Trophoblast cell (in vitro differentiated cells and primary cell): ENCODE results near the gene GRID1.

Experiments used
- DNase-seq, 2 donors: peaks; one replicate each; pipeline ENCODE4 v3.0.0-alpha.2; 2016
- H2AFZ ChIP-seq: 2 replicates; pipeline ENCODE4 v1.6.1; 2013; ENCODE audit warnings: low read length, moderate library complexity, mild to moderate bottlenecking; ENCODE audit not compliant: insufficient read depth, poor library complexity
- H2AK5ac ChIP-seq: 2 replicates; pipeline ENCODE4 v1.6.1; 2013; ENCODE audit warnings: mild to moderate bottlenecking, low read length
- H2BK120ac ChIP-seq: 2 replicates; pipeline ENCODE4 v1.6.1; 2013; ENCODE audit warnings: low read length, mild to moderate bottlenecking, moderate library complexity; ENCODE audit not compliant: insufficient read depth, poor library complexity
- H2BK12ac ChIP-seq: 2 replicates; pipeline ENCODE4 v1.6.1; 2013; ENCODE audit warnings: mild to moderate bottlenecking, low read length, moderate library complexity
- H2BK5ac ChIP-seq: 2 replicates; pipeline ENCODE4 v1.6.1; 2013; ENCODE audit warnings: low read length, low read depth, moderate library complexity, mild to moderate bottlenecking; ENCODE audit not compliant: poor library complexity
- H3K14ac ChIP-seq: 2 replicates; pipeline ENCODE4 v1.6.1; 2013; ENCODE audit warnings: mild to moderate bottlenecking, low read length
- H3K18ac ChIP-seq: 2 replicates; pipeline ENCODE4 v1.6.1; 2013; ENCODE audit warnings: mild to moderate bottlenecking, low read length
- H3K23ac ChIP-seq: 2 replicates; pipeline ENCODE4 v1.6.1; 2013; ENCODE audit warnings: low read length
- H3K27ac ChIP-seq: 2 replicates; pipeline ENCODE4 v1.5.1; 2013; ENCODE audit warnings: low read depth, mild to moderate bottlenecking, inconsistent platforms, low read length, moderate library complexity
- H3K27me3 ChIP-seq: 2 replicates; pipeline ENCODE4 v1.6.1; 2013; ENCODE audit warnings: inconsistent platforms, mild to moderate bottlenecking, low read length, moderate library complexity; ENCODE audit not compliant: insufficient read depth
- H3K36me3 ChIP-seq, 2 experiments: 1 replicate in 1 of 2; 2 replicates in 1 of 2; pipeline ENCODE4 v1.6.1; 2013; ENCODE audit warnings: low read length in 2 of 2, mild to moderate bottlenecking in 2 of 2, moderate library complexity in 1 of 2; ENCODE audit not compliant: insufficient read depth in 2 of 2, control insufficient read depth in 1 of 2
- H3K4ac ChIP-seq: 2 replicates; pipeline ENCODE4 v1.6.1; 2013; ENCODE audit warnings: low read depth, mild to moderate bottlenecking, low read length, moderate library complexity
- H3K4me1 ChIP-seq, 2 experiments: 1 replicate in 1 of 2; 2 replicates in 1 of 2; pipeline ENCODE4 v1.6.1; 2013; ENCODE audit warnings: low read length in 2 of 2, mild to moderate bottlenecking in 2 of 2, moderate library complexity in 1 of 2; ENCODE audit not compliant: insufficient read depth in 2 of 2, control insufficient read depth in 1 of 2
- H3K4me2 ChIP-seq: 2 replicates; pipeline ENCODE4 v1.6.1; 2013; ENCODE audit warnings: inconsistent platforms, mild to moderate bottlenecking, low read length, moderate library complexity
- H3K4me3 ChIP-seq: 2 replicates; pipeline ENCODE4 v1.5.1; 2013; ENCODE audit warnings: mild to moderate bottlenecking, low read depth, low read length, inconsistent platforms
- H3K79me1 ChIP-seq: one replicate; pipeline ENCODE4 v1.6.1; 2013; ENCODE audit warnings: low read length
- H3K79me2 ChIP-seq: 2 replicates; pipeline ENCODE4 v1.6.1; 2013; ENCODE audit warnings: low read length, mild to moderate bottlenecking; ENCODE audit not compliant: control insufficient read depth, insufficient read depth, poor library complexity
- H3K9ac ChIP-seq: 2 replicates; pipeline ENCODE4 v1.6.1; 2013; ENCODE audit warnings: mild to moderate bottlenecking, low read length
- H3K9me3 ChIP-seq: 2 replicates; pipeline ENCODE4 v1.6.1; 2013; ENCODE audit warnings: low read depth, mild to moderate bottlenecking, control low read depth, inconsistent platforms, low read length; ENCODE audit not compliant: insufficient read depth
- H4K12ac ChIP-seq: 2 replicates; pipeline ENCODE4 v1.6.1; 2013; ENCODE audit warnings: low read depth, mild to moderate bottlenecking, low read length, moderate library complexity
- H4K8ac ChIP-seq: 2 replicates; pipeline ENCODE4 v1.6.1; 2013; ENCODE audit warnings: low read depth, mild to moderate bottlenecking, low read length, moderate library complexity
- H4K91ac ChIP-seq: one replicate; pipeline ENCODE4 v1.6.1; 2013; ENCODE audit warnings: low read depth, mild to moderate bottlenecking, low read length, moderate library complexity
- WGBS: extraction: QIAGEN DNeasy Blood & Tissue Kit; methylation state at CpG from one replicate; pipeline ENCODE4 v1.1.7; 2013; ENCODE audit warnings: missing lambda C conversion rate; ENCODE audit not compliant: insufficient read length, insufficient coverage; ENCODE audit errors: extremely low coverage; 5-methylcytosine and 5-hydroxymethylcytosine counted together

GRID1 gene

DNA sequence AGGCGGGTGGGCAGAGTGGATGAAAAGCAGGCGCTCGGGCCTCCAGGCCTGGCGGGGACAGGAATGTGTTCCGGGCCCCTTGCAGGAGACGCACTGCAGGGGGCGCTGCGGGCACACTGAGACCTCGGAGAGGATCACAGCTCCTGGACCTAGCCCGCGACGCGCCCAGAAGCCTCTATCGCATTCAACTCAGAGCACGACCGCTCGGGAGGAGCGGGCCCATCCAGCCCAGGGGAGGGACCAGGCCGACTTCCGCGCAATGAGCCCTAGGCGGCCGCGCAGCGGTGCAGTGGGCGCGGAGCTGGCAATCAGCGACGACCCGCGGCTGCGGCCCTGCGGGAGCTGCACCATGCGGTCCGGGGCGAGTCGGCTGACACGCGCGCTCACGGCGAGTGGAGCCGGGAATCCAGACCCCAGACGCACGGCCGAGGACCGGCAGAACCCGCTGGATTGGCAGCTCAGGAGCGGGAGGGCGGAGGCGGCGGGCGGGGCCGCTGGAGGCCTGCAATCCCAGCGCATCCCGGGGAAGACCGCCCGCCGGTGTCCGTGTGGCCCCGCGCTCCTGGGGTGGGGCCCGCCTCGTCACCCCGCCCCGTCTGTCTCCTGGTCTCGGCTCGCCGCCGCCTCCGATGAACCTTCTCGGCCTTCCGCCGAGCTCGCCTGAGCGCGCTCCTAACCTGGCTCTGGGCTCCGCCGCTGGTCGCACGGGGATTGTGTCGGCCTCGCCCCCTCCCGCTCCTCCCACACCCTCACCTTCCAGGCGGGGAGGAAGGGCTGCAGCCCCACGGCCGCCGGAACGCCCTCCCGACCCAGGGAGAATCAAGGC lies 33.5 kb upstream of the GRID1 start:
- peak overlapping the region; percentile 0 for H2BK12ac ChIP-seq
- no CpG with 5 or more reads among the region's 90 CpGs for WGBS

DNA sequence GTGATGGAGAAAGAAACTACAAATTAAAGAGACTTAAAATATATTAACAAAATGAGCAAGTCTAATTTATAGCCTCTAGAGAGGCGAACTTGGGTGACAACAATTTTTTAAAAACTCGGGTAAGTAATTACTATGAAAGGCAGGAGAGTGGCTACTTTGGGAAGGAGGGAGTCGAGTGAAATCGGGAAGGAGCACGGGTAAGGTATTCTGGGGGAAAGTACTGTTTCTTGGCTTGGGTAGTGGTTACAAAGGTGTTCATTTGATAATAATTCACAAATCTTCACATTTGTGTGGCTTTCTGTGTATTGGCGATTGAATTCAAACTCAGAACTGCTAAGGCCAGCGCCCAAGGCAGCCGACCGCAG lies 32.9 kb upstream of the GRID1 start:
- Histone ChIP-seq H3K9me3 (peaks cover 2% of the 10 kb centered on the region), H4K12ac (no peak overlapping the region), H3K79me1 (peaks cover 6% of the 10 kb centered on the region), H3K36me3 (no peaks in the 10 kb centered on the region), H2AK5ac (no peak overlapping the region), H3K79me2 (peaks cover 5% of the 10 kb centered on the region), H3K18ac (no peak overlapping the region), H3K27me3 (peaks cover 28% of the 10 kb centered on the region), H2BK120ac (no peak overlapping the region), H3K14ac (no peak overlapping the region), H3K9ac (no peak overlapping the region), H3K4ac (no peak overlapping the region), H2BK12ac (no peak overlapping the region), H3K4me3 (no peak overlapping the region), H3K4me1 (peaks cover 6 to 8% of the 10 kb centered on the region in 2 experiments), H2AFZ (no peak overlapping the region), H2BK5ac (no peak overlapping the region), H4K91ac (no peak overlapping the region), H3K23ac (no peak overlapping the region), H4K8ac (no peak overlapping the region), H3K27ac (no peak overlapping the region), H3K4me2 (peak overlapping the region; percentile 94)
- WGBS, result no CpG with 5 or more reads among the region's 9 CpGs
- no peak for DNase-seq

More for the DNA sequence above, 33.5 kb upstream of the GRID1 start:
- Histone ChIP-seq H3K4ac (no peak overlapping the region), H3K18ac (peak overlapping the region; percentile 24), H3K4me3 (peak overlapping the region; percentile 80), H3K4me2 (peak overlapping the region; percentile 94), H3K4me1 (peaks cover 6 to 8% of the 10 kb centered on the region in 2 experiments), H2BK5ac (no peak overlapping the region), H2AFZ (peak overlapping the region; percentile 88), H4K91ac (peak overlapping the region; percentile 20), H4K12ac (peak overlapping the region; percentile 11), H4K8ac (peak overlapping the region; percentile 80), H3K23ac (no peak overlapping the region), H3K27ac (peak overlapping the region; percentile 55), H2AK5ac (no peak overlapping the region), H3K27me3 (peaks cover 28% of the 10 kb centered on the region), H3K79me2 (peaks cover 5% of the 10 kb centered on the region), H3K79me1 (peaks cover 6% of the 10 kb centered on the region), H3K9me3 (peaks cover 2% of the 10 kb centered on the region), H3K36me3 (no peaks in the 10 kb centered on the region), H3K9ac (peak overlapping the region; percentile 44), H2BK120ac (no peak overlapping the region), H3K14ac (peak overlapping the region; percentile 42)
- DNase-seq, result peak; percentile 97 to 99

DNA sequence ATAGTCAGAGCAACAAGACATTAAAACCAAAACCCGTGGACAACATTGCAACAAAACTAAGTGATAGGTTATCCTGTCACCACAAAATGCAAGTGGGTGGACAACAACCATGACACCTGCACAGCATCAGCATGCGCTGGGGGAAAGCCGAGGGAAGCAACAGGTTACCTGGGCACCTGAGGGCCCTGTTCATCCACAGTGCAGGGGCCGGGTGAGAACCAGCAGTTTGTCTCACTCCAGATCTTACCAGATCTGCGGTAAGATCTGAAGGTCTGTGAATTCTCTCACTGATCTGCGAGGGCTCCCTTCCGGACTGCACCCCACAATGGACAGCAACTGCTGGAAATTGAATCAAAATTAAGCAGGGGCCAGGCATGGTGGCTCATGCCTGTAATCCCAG lies 30.5 kb upstream of the GRID1 start:
- no peak overlapping the region for H4K91ac ChIP-seq
- H3K36me3 ChIP-seq, result no peaks in the 10 kb centered on the region
- no peak overlapping the region for H2BK5ac ChIP-seq
- no peak for DNase-seq
- H3K9ac ChIP-seq, result no peak overlapping the region
- no peak overlapping the region for H2AFZ ChIP-seq
- H4K8ac ChIP-seq, result no peak overlapping the region
- no CpG with 5 or more reads among the region's 7 CpGs for WGBS
- H3K18ac ChIP-seq, result no peak overlapping the region
- H3K79me2 ChIP-seq, result peaks cover 5% of the 10 kb centered on the region
- H2BK120ac ChIP-seq, result no peak overlapping the region
- peaks cover 6 to 8% of the 10 kb centered on the region in 2 experiments for H3K4me1 ChIP-seq
- H4K12ac ChIP-seq, result no peak overlapping the region
- H3K79me1 ChIP-seq, result peaks cover 6% of the 10 kb centered on the region
- H3K27me3 ChIP-seq, result peaks cover 16% of the 10 kb centered on the region
- no peak overlapping the region for H2BK12ac ChIP-seq
- H3K4me3 ChIP-seq, result peak overlapping the region; percentile 20
- H3K4me2 ChIP-seq, result no peak overlapping the region
- no peak overlapping the region for H3K23ac ChIP-seq
- H3K14ac ChIP-seq, result no peak overlapping the region
- H3K27ac ChIP-seq, result no peak overlapping the region
- peaks cover 3% of the 10 kb centered on the region for H3K9me3 ChIP-seq
- no peak overlapping the region for H2AK5ac ChIP-seq
- H3K4ac ChIP-seq, result no peak overlapping the region

DNA sequence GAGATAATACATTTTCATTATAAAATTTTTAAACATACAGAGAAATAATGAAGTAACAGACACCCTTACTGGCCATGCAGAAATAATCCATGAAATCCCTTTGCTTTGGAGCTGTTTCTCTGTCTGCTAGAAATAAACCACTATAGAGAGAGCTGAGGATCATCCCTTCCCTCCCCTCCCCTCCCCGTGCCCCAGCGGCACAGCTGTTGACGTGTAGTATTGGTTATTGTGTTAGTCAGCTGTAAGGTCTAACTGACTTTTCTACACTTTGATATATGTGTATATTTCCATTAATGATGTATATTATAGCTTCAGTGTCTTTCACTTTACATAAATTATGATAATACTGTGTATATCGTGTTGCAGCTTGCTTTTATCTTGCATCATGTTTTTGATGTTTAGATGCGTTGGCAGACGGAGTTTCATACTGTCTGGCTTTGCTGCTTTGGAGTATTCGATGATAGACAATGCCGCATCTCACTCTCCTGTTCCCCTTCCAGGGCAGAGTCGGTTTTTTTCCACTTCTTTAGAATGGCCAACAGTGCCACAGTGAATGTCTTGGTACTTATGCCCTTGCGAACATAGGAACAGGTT lies 27.4 kb upstream of the GRID1 start:
- H3K4me1 ChIP-seq, result peaks cover 0 to 4% of the 10 kb centered on the region in 2 experiments
- H3K4ac ChIP-seq, result no peak overlapping the region
- H4K8ac ChIP-seq, result no peak overlapping the region
- H3K14ac ChIP-seq, result no peak overlapping the region
- no peaks in the 10 kb centered on the region for H3K79me2 ChIP-seq
- no peak overlapping the region for H2AK5ac ChIP-seq
- H3K4me2 ChIP-seq, result no peak overlapping the region
- H2BK120ac ChIP-seq, result no peak overlapping the region
- peaks cover 3% of the 10 kb centered on the region for H3K9me3 ChIP-seq
- no peaks in the 10 kb centered on the region for H3K36me3 ChIP-seq
- H3K4me3 ChIP-seq, result peak overlapping the region; percentile 23
- no peak overlapping the region for H2AFZ ChIP-seq
- no peak overlapping the region for H4K91ac ChIP-seq
- no peak overlapping the region for H3K27ac ChIP-seq
- no peaks in the 10 kb centered on the region for H3K27me3 ChIP-seq
- no peaks in the 10 kb centered on the region for H3K79me1 ChIP-seq
- H2BK12ac ChIP-seq, result no peak overlapping the region
- H3K9ac ChIP-seq, result no peak overlapping the region
- no peak overlapping the region for H3K23ac ChIP-seq
- DNase-seq, result no peak
- H4K12ac ChIP-seq, result no peak overlapping the region
- no peak overlapping the region for H3K18ac ChIP-seq
- no peak overlapping the region for H2BK5ac ChIP-seq
- no CpG with 5 or more reads among the region's 10 CpGs for WGBS
